Activated gamma-delta T cell (primary cell): ENCODE results near the gene MST1R.
A peak's percentile ranks its signal among the peaks of the same experiment; 100 is the strongest.

Source experiments
- DNase-seq: peaks from one replicate; lab custom pipeline; 2025; lab: John Stamatoyannopoulos, UW

MST1R gene

DNA sequence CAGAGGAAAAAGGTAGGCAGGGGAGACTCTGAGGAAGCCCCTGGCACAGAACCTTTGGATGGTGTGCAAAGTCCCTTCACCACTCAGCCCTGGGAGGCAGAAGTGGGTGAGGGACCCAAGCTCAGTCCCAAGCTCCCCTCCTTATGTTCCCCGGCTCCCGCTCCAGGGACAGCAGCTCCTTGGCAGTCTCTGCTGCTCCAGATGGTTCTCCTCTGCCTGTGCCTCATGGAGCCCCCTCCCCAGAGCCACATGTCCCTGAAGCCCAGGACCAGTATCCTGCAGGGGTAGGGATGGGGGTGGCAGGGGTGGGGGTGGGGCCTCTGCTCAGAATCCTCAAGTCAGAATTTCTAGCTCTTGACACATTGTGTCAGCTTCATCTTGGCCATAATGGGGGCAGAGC is 26.0 kb downstream of the MST1R start:
- no peak for DNase-seq

DNA sequence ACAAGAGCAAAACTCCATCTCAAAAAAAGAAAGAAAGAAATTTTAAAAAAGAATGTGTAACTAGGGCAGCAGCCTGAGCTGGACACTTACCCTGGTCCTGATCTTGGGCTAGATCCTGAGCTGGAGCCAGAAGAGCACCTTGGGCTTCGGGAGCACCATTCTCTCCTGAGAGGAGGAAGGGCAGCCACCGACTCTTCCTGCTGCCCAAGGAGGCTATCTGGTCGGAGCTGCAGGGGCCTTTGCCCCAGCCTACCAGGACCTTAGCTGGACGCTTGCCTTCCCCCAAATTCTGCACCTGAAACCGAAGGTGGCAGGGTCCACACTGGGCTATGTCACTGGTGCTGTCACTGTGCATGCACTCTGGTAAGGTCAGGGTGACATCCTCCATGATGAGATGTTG is 27.1 kb downstream of the MST1R start:
- no peak for DNase-seq

DNA sequence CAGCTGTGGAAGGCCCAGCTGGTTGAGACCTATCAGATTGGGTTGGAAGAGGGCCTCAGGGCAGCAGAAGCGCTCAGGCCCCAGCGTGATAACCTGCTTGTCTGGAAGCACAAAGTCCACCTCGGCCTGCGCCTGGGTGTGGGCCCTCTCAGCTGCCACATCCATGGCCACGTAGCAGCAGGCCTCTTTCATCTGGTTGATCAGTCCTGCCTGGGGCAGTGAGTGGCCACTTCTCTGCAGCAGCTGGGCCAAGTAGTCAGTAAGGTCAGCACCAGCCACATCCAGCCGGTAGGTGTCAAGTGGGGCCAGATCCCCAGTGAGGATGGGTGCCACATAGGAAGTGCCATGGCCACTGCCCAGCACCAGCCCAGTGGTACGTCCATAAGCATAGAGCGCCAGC is 30.1 kb downstream of the MST1R start:
- DNase-seq: no peak

DNA sequence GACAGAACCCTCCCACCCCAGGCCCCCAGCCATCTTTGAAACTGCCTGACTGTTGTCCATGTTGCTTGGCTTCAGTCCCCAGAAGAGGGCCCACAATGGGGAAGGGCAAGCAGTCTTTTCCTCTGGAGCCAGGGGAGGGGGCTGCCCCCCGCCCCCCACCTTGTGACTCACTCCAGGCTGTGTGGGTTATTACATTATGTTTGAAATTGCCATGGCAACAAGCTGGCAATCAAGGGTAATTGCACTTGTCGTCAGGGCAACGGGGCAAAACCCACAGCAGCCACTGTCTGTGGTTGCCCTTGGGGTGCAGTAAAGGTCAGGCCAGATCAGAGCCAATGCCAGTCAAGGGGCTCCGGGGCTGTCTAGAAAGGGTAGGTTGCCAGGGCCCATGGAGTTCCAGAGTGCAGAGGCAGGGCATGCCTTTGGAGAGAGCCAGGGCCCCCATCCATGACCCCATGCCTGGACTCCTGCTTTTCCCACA is 30.8 kb downstream of the MST1R start:
- no peak for DNase-seq

DNA sequence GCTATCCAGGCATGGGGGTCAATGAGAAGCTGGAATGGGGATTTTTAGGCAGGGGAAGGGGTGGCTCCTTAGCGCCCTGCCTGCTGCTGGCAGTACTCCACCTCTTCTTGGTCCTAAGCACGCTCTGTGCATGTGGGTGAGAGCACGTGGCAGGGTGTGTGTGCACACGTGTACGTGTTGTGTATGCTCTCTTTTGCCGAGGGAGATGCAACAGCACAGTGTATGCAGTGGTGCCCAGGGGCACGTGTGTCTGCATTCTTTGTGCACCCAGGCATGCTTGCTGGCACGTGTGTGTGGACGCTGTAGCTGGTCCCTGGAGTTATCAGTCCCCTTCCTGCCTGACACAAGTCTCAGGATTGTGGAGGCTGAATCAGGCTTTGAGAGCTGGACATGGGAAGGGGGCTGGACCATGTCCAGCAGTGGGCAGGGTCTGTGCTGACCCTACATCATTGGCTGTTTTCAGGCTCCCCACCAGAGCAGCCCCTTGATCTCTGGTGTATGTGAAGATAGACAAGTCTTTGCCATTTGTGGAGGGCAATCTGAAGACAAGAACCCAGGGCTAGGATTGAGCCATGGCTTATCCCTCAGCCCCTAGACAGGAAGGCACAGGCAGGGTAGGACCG is 32.0 kb downstream of the MST1R start:
- no peak for DNase-seq

DNA sequence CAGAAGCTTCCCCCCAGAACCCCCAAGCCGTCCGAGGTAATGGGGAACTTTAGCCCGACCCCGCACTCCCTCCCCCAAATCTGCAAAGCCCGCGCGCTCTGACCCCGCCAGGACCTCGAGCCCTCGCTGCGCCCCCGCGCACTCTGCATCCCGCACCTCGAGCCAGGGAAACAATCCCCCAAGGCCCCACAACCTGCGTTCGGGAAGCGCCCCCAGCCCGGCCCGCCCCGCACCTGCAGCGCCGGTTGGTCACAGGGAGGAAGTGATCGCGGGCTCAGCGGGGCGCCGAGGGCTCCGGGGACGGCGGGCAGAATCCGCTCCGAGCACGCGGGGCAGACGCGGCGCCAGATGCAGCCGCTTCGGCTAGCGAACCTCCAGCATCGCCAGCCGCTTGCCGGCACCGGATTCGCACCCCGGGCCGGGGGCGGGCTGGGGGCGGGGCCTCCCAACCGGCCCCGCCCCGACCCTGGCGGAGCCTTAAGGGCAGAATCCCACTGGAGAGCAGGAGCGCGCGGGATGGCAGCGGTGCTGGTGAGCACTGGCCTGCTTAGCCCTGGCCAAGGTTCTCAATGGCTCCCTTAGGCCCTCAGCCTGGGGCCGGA is 34.0 kb downstream of the MST1R start, which contains the start of gene CAMKV:
CAMKV (minus strand) TSS at position 382 of the 602 bp plus-strand sequence. CDS start 7,518 bp downstream, outside the sequence.
- no peak for DNase-seq

DNA sequence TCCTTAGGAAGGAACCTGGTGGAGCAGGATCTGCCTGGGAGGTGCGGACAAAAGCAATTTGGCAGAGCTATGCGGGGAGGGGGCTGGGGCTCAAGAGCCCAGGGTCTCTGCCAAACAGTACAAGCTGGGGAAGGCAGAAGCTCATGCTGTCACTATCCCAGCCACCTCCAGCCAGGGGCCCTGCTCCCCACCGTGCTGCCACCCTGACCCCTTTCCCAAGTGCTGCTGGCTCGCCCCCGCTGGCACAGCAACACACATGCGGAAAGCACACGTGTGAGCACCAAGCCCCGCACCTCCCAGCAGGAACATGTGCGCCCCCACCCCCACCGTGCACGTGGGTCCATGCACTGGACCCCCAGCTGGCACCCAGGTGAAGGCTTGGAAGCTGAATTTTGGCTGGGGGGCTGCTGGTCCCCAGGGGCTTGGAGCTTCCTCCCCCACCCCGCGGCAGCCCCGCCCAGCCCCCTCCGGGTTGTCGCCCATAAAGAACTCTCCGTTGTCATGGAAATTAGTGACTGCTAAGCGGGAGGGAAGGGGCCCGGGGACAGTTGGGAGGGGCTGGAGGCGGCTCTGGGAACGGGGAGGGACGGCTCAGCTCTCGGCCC is 34.7 kb downstream of the MST1R start:
- no peak for DNase-seq

DNA sequence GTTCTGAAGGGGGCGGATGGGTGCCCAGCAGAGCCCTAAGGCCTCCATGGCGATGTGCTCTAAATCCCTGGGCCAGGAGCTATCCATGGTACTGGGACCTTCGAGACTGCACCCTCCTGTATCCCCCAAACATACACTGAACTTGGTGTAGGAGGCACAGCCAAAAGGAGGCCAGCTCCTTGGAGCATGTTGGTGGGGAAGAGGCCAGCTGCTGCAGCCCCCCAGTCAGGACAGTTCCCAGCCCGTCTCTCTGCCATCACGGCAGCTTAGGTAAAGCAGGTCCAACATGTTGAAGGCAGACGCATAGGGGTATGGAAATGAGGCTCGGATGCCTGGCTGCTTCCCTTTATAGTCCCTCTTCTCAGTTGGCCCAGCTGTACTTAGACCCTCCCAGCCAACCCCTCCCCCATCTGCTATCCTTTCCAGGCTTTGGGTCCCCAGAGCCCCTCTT is 35.8 kb downstream of the MST1R start:
- DNase-seq: no peak

DNA sequence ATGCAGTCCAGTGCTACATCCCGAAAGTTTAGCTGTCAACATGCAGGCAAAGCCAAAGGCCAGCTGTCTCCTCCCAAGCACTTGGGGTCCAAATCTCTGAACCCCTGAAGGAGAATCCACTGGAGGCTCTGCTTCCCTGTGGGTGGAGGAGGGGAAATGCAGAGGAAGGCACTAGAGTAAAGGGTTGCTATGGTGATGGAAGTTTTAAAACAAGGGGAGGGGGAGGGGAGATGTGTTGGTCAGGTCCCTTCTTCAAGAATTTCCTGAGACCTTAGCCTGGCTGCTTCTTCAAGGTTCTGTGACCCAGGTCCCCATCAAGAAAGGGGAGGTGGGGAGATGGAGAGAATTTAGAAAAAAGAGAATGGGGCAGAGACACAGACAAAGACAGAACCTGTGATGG is 36.3 kb downstream of the MST1R start:
- DNase-seq: no peak

DNA sequence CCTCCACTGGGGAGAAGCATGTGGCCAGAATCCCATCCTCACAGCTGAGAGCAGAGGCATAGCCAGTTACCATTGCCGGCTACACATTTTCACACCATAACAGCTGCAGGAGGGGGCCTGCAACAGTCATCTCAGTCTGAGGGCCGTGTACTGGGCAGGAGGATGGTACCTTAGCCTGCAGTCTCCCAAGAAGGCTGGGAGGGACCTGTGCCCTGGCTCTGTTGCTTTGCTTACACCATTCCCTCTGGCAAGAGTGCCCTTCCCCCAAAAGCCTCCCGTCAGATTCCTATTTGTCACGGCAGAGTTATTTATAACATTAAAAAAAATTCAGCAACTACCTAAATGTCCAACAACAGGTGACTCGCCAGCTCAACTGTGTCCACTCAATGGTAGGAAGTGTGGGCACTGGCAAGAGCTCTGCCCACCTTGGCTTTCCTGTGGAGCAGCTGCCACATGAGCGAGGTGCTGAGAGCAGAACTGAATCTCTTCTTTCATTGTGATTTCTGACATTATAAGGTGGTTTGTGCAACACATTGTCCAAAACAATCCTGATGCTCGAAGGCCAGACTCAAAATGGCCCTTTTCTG is 38.4 kb downstream of the MST1R start:
- DNase-seq: no peak

DNA sequence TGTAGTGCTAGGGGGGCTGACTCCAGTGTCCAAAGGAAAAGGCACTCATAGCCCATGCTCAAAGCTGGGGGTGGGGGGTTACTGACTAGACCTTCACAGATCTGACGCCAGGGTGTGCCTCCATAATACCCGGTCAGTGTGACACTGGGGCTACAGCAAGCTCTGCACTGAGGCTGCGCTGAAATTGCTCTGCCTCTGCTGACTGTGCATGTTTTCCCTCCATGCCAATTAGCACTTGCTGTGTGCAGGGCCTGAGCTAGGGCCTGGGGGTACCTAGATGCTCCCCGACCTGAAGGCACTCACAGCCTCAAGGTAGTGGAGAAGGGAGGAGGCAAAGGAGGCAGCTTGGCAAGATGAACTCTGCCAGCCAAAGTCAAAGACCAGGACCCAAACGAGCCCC is 39.2 kb downstream of the MST1R start:
- DNase-seq: no peak

DNA sequence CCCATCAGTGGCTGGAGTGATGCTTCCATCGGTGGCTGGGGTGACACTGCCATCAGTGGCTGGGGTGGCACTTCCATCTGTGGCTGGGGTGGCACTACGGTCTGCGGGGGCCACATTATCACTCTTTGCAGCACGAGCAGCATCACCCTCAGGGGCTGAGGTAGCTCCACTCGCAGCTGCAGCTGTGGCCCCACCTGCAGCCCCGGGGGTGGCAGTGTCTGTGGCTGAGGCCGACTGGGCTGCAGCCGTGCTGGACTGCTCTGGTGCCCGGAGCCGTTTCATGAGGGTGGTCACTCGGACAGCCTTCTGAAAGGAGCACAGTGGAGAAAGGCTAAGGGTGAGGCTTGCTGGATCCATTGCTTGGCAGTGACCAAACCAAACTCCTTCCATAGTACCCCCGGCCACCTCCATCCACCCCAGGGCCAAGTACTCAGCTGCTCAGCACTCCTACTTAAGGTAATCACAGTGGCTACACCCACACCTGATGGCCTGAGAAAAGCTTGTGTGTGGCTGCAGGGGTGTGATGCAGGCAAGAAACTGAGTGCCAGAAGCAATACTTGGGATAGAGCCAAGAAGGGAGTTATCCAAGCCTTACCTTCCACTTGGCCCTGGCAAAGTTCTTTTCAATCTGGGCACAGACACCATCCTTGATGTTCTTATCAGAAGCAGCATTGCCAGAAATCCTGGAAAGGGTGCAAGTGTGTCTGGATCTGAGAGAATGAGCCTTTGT is 43.9 kb downstream of the MST1R start:
- no peak for DNase-seq

DNA sequence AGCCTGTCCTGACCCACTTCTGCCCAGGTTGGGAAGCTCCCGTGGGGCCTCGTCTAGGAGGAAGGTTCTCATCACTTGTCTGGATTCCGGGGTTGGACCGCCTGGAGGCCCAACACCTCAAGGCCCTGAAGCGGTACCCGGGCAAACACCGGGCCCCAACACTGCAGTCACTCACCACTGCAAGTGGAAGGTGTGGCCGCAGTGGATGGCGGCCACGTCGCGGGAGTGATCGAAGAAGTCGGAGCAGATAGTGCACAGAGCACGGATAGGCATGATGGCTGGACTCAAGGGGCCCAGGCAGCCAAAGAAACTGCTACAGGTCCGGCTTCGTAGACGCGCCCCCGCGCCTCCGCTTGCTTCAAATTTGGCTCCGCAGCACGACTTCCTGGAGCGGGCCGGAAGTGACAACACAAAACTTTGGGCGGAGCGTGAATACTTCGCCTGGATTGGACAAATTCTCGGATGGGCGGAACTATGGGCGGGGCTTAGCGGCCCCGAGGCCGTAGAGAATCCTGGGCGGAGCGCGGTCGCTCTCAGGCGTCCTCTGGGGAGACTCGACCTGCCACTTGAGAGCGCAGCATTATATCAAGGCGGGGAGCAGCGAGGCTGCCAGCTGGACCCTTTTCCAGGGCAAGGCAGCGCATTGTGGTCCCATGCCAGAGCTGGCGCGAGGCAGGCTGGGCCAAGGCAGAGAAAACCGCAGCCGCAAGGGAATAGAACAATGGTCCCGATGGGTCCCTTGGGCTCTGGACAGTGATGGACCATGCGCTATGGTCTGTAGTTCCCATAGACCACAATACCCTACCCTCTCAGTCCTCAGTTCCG is 47.3 kb downstream of the MST1R start, which contains the start of gene TRAIP:
TRAIP (minus strand) TSS at position 384 of the 825 bp plus-strand sequence; CDS start at position 273, 111 bp downstream.
- DNase-seq: peak; percentile 52

DNA sequence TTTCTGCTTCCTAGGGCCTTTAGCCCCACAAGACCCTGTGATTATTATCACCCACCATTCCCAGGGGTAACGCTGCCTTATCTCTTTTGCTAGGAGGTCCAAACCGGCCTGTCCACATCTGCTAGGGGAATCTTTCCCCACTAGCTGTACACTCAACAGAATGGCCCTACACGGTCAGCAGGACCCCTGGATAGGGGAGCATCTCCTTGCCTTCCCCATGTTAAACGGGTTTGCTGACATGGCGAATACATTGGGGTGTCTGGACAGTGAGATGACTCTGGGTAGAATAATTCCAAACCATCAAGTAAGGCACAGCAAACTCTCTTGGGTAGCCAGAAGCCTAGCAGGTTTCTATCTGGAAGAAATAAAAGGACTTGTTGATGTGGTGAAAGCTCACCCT is 48.0 kb downstream of the MST1R start:
- no peak for DNase-seq

DNA sequence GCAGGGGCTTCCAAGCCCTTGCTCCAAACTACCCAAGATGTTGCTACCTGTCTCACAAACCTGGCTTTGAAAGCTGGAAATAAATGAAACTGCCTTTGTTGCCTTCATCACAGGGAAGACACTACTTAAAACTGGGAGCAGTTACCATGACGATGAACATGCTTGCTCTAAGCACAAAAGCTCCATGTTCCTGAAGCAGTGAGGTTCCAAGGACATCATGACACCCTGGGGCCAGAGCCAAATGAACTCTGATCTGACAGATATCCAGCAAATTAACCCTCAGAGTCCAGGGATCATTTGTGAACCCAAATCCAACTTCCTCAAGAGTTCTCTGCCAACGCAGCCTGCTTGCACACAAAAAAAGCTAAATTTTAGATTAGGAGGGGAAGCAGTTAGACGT is 58.0 kb downstream of the MST1R start:
- DNase-seq: no peak

DNA sequence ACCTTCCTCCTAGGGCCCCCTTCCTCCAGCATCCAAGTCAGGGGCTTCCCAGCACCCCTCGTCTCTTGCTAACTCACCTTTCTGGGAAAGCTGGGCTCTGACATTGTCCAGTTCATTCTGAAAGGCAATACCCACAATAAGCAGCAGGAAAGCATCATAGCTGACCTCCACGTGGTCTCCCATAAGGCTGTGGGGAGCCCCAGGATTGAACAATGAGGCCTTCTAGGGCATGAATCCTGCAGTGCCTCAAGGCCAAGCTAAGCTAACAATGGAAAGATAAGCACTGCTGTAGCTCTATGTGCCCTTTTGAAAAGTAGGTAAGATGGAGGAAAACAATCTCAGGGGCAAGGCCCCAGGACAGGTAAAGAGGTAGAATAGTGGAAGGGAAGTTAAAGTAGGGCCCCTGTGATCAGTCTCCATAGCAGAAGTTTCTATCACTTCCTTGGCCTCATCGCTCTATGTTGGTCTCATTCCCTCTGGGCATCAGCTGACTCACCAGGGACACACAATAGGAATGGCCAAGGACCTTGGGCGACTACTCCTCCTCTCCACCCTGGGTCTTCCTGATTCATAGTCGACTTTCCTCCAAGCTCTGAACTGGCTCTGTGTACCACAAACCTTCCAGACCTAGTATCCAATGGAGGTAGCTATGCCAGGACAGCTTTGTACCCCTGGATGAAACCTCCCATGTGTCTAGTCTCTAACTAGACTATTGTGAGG is 59.0 kb downstream of the MST1R start:
- DNase-seq: no peak

DNA sequence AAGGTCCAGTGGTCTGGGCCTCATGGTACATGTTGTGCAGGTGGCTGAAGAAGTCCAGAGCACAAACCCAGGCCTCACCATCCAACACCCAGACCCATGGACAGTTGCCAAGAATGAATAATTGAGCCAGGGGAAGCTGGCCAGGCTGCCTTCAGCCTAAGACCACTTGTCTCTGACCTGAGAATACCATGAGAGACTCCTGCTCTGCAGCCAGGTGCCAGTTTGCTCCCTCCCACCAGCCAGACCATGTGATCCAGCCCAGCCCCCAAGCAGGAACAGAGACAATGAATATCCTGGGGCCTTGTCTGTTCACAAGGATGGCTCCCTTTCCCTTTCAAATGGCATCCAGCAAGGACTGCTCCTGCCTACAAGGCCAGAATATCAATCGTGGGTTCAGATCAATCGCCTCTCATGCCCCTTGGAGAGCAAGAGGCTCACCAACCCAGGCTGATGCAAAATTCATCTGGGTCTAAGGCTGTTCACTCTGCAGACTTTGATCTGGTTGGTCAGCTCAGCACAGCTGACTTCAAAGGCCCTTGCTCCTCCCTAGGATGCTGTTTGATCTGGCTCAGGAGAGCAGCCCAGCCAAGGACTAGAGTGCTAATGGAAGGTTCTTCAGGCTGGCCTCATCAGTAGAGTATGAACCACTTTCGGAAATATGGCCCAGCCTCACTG is 60.7 kb downstream of the MST1R start:
- no peak for DNase-seq

DNA sequence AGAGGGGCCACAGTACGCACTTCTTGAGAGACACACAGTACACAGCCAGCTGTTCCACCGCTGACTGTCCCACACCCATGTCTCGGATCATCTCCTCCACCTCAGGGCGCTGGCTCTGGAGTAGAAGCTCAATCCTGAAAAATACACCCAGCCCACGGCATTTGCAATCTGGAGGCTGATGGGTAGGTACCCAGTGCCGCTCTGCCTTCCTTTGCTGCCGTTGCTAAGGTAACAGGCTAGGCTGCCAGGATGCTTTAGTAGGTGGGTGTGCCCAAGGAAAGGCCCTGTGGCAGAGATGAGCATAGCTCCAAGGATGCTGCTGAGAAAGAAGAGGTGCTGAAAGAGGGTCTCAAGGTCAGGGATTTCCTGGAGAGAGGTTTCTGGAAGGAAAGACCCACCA is 61.9 kb downstream of the MST1R start:
- no peak for DNase-seq

DNA sequence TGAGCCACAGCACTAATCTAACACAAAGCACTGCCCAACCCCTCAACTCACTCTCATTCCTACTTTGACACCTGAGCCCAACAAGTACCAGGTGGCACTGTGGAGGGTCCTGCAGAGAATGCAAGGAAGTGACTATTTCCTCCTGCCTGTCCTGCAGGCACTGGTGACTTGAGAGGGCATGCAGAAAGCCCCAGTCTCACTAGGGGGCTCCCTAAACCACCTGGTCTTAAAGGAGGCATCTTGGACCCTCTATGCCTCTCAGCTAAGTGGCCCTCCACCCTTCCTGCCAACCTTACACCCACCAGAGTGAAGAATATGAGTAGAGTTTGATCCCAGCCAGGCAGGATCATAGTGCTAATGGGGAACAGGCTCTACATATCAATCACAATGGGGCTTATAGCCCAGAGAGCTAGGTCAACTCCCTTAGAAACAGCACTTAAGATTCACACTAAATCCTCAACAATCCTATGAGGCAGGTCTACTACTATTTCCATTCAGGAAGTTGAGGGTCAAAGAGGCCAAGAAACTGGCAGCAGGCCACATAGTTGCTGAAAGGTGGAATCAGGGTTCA is 62.5 kb downstream of the MST1R start:
- no peak for DNase-seq

DNA sequence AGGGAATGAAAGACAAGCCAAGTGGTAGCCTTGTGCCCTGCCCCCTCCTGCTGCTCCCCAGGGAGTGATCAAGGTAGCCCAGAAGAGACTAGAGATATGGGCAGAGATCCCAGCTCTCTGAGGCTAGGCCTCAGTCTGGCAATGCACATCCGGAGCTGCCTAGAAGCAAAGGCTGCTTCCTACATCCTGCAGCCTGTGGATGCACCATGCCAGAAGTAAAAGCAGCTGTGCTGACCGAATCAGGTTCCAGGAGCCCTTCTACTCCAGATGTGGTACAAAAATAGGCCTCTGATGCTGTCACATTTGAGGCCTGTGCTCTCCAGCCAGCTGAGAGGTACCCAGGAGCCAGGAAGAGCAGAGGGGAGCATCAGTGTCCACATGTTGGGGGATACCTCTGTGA is 63.3 kb downstream of the MST1R start:
- no peak for DNase-seq
